ENCODE results near the gene TSNAXIP1.

The TSNAXIP1 gene

GRCh38 chr16:67846063-67846319, 39.3 kb downstream of the TSNAXIP1 start:
- peak overlapping the region; percentile 93 for H3K4me3 Mint-ChIP-seq
- no peaks in the 10 kb centered on the region for H3K27me3 Mint-ChIP-seq (ENCODE audit: low read depth, poor library complexity)
- no peak for DNase-seq
- H3K27ac Mint-ChIP-seq: peak overlapping the region; percentile 99
- H3K4me1 Mint-ChIP-seq: peaks cover 56% of the 10 kb centered on the region
- peaks cover 16% of the 10 kb centered on the region for H3K36me3 Mint-ChIP-seq (ENCODE audit: low read depth)
- no peak for TF ChIP-seq CTCF (IDR thresholded peaks at IDR 0.05)
- no peaks in the 10 kb centered on the region for H3K9me3 Mint-ChIP-seq

- Mint-ChIP-seq H3K9me3 (no peaks in the 10 kb centered on the region), H3K4me1 (peaks cover 53% of the 10 kb centered on the region), H3K27me3 (ENCODE audit: low read depth, poor library complexity) (no peaks in the 10 kb centered on the region), H3K4me3 (peak within 1 kb of the TSS; percentile 93), H3K27ac (peak within 1 kb of the TSS; percentile 99), H3K36me3 (ENCODE audit: low read depth) (peaks cover 16% of the 10 kb centered on the region)
- peak; percentile 97 for DNase-seq
- TF ChIP-seq CTCF (IDR thresholded peaks at IDR 0.05): no peak
Measured at GRCh38 chr16:67846320-67847063, 39.8 kb downstream of the TSNAXIP1 start, which contains the start of gene NUTF2. Gene NUTF2 (plus strand): TSS chr16:67846933. CDS start chr16:67865131, 18,198 bp downstream.

- H3K4me1 Mint-ChIP-seq: peaks cover 51% of the 10 kb centered on the region
- TF ChIP-seq CTCF (IDR thresholded peaks at IDR 0.05): no peak
- DNase-seq: no peak
- no peaks in the 10 kb centered on the region for H3K27me3 Mint-ChIP-seq (ENCODE audit: low read depth, poor library complexity)
- H3K4me3 Mint-ChIP-seq: peak within 1 kb of the TSS; percentile 93
- no peaks in the 10 kb centered on the region for H3K9me3 Mint-ChIP-seq
- H3K36me3 Mint-ChIP-seq (ENCODE audit: low read depth): peaks cover 16% of the 10 kb centered on the region
- H3K27ac Mint-ChIP-seq: peak within 1 kb of the TSS; percentile 95
Measured at GRCh38 chr16:67847064-67847861, 40.6 kb downstream of the TSNAXIP1 start, which contains the start of gene CENPT. Gene CENPT (minus strand): TSS chr16:67847693. CDS start chr16:67833859, 13,834 bp downstream.

- no peak for DNase-seq
- H3K9me3 Mint-ChIP-seq: no peaks in the 10 kb centered on the region
- no peak for TF ChIP-seq CTCF (IDR thresholded peaks at IDR 0.05)
- no peaks in the 10 kb centered on the region for H3K27me3 Mint-ChIP-seq (ENCODE audit: low read depth, poor library complexity)
- H3K4me1 Mint-ChIP-seq: peaks cover 46% of the 10 kb centered on the region
- peaks cover 16% of the 10 kb centered on the region for H3K36me3 Mint-ChIP-seq (ENCODE audit: low read depth)
- peak overlapping the region; percentile 95 for H3K27ac Mint-ChIP-seq
- peak overlapping the region; percentile 93 for H3K4me3 Mint-ChIP-seq
Measured at GRCh38 chr16:67848118-67848517, 41.4 kb downstream of the TSNAXIP1 start.

- no peak for DNase-seq
- Mint-ChIP-seq H3K27me3 (ENCODE audit: low read depth, poor library complexity) (peaks cover 2% of the 10 kb centered on the region), H3K36me3 (ENCODE audit: low read depth) (peaks cover 33% of the 10 kb centered on the region), H3K9me3 (no peaks in the 10 kb centered on the region), H3K27ac (no peak overlapping the region), H3K4me3 (no peak overlapping the region), H3K4me1 (peaks cover 26% of the 10 kb centered on the region)
- no peak for TF ChIP-seq CTCF (IDR thresholded peaks at IDR 0.05)
Measured at GRCh38 chr16:67853670-67854069, 47.0 kb downstream of the TSNAXIP1 start.
